SK-N-MC (cell line): ENCODE measurements around the gene ZNF519.

Experiments
- DNase-seq: peaks from one replicate; pipeline ENCODE4 v3.0.0-alpha.2; 2011; ENCODE audit warnings: low read depth, low spot score
- H3K27ac ChIP-seq: fragments of 200-600 bp; sonication (generic); 2 replicates; pipeline ENCODE4 v1.5.1; 2016; ENCODE audit warnings: mixed run types
- H3K36me3 ChIP-seq: fragments of 200-600 bp; sonication (generic); 2 replicates; pipeline ENCODE4 v1.6.1; 2017; ENCODE audit warnings: antibody characterized with exemption, low read length, mixed read lengths; ENCODE audit not compliant: insufficient read depth
- H3K4me3 ChIP-seq: fragments of 200-600 bp; sonication (generic); 2 replicates; pipeline ENCODE4 v1.5.1; 2016
- H3K9ac ChIP-seq: fragments of 200-600 bp; sonication (generic); 2 replicates; pipeline ENCODE4 v1.8.0; 2017; ENCODE audit warnings: mixed run types, mixed read lengths; ENCODE audit not compliant: insufficient read length
- H3K9me3 ChIP-seq: fragments of 200-600 bp; sonication (generic); 2 replicates; pipeline ENCODE4 v1.6.1; 2017; ENCODE audit warnings: low read depth, mild to moderate bottlenecking, antibody characterized with exemption, low read length, moderate library complexity, mixed read lengths
- EZH2 ChIP-seq: fragments of 200-600 bp; sonication (generic); IDR thresholded peaks from one replicate; pipeline ENCODE4 v1.6.1; 2017; ENCODE audit warnings: antibody characterized with exemption
- FOXP2 ChIP-seq: optimal IDR thresholded peaks from 2 replicates; pipeline ENCODE3; 2011; ENCODE audit warnings: mild to moderate bottlenecking, moderate library complexity; ENCODE audit not compliant: insufficient read depth; ENCODE audit errors: extremely low read length, control extremely low read depth
- POLR2AphosphoS5 ChIP-seq: IDR thresholded peaks from 2 replicates; pipeline ENCODE4 v1.6.1; 2012; ENCODE audit warnings: mild to moderate bottlenecking, low read depth, low read length, borderline replicate concordance

ZNF519 gene

GRCh38 chr18:14093307-14093915 is 38.8 kb downstream of the ZNF519 start:
- no peak for TF ChIP-seq POLR2AphosphoS5
- no peak for TF ChIP-seq EZH2
- no peak for DNase-seq
- no peak overlapping the region for H3K4me3 ChIP-seq
- H3K27ac ChIP-seq, result no peak overlapping the region
- peaks cover 4% of the 10 kb centered on the region; the same call in 1 of the 2 replicates for H3K36me3 ChIP-seq
- no peaks in the 10 kb centered on the region for H3K9me3 ChIP-seq
- H3K9ac ChIP-seq, result no peak overlapping the region

GRCh38 chr18:14092625-14093306 is 39.5 kb downstream of the ZNF519 start:
- H3K9me3 ChIP-seq, result no peaks in the 10 kb centered on the region
- no peak overlapping the region for H3K27ac ChIP-seq
- H3K36me3 ChIP-seq, result peaks cover 4% of the 10 kb centered on the region; the same call in 1 of the 2 replicates
- TF ChIP-seq FOXP2, result no peak
- TF ChIP-seq POLR2AphosphoS5, result no peak
- TF ChIP-seq EZH2, result no peak
- no peak overlapping the region for H3K4me3 ChIP-seq
- H3K9ac ChIP-seq, result no peak overlapping the region
- no peak for DNase-seq

GRCh38 chr18:14089781-14090180 is 42.5 kb downstream of the ZNF519 start:
- no peaks in the 10 kb centered on the region for H3K36me3 ChIP-seq

GRCh38 chr18:14089191-14089590 is 43.0 kb downstream of the ZNF519 start:
- TF ChIP-seq EZH2 (no peak), FOXP2 (no peak), POLR2AphosphoS5 (no peak)
- no peak overlapping the region for H3K27ac ChIP-seq
- H3K9me3 ChIP-seq, result no peaks in the 10 kb centered on the region

More at GRCh38 chr18:14089781-14090180, 42.5 kb downstream of the ZNF519 start:
- Histone ChIP-seq H3K27ac (no peak overlapping the region), H3K9me3 (no peaks in the 10 kb centered on the region), H3K4me3 (no peak overlapping the region), H3K9ac (no peak overlapping the region)
- DNase-seq, result no peak
- TF ChIP-seq FOXP2 (no peak), EZH2 (no peak), POLR2AphosphoS5 (no peak)

GRCh38 chr18:14086458-14087231 is 45.6 kb downstream of the ZNF519 start:
- no peaks in the 10 kb centered on the region for H3K9me3 ChIP-seq
- no peak overlapping the region for H3K27ac ChIP-seq
- H3K36me3 ChIP-seq, result no peaks in the 10 kb centered on the region
- no peak for DNase-seq
- no peak overlapping the region for H3K9ac ChIP-seq
- H3K4me3 ChIP-seq, result no peak overlapping the region
- TF ChIP-seq POLR2AphosphoS5, result no peak
- no peak for TF ChIP-seq FOXP2
- TF ChIP-seq EZH2, result no peak

More at GRCh38 chr18:14089191-14089590, 43.0 kb downstream of the ZNF519 start:
- Histone ChIP-seq H3K9ac (no peak overlapping the region), H3K4me3 (no peak overlapping the region), H3K36me3 (no peaks in the 10 kb centered on the region)
- no peak for DNase-seq

DNA sequence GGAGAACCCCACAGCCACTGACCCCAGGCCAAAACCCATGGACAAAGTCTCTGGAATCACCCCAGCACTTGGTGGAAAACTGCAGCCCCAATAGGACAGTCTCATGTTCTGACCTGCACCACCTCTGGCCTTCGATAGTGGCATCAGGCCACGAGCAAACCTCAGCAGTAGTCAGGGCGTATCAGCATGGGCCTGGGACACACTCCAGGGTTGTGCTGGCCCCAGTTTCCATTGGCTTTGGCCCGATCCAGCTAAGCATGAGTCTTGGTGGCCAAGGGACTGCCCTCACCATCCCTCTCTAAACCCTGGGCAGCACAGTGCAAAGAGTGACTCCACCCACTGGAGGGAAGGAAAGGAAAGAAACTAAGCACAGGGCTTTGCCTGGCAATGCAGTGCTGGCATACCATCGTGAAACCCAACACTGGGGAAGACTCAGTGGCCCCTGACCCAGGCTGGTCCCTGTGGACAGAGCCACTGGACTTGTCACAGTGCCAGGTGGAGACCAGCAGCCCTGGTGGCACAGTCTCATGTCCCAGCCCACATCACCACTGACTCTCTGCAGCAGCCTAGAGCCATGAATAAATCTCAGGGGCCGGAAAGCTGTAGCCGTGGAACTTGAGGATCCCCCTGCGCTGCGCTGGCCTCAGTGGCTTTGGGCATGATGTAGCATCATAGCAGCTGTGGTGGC is 46.3 kb downstream of the ZNF519 start:
- H3K36me3 ChIP-seq, result no peaks in the 10 kb centered on the region
- no peak overlapping the region for H3K4me3 ChIP-seq
- H3K9ac ChIP-seq, result no peak overlapping the region
- no peak overlapping the region for H3K27ac ChIP-seq
- H3K9me3 ChIP-seq, result no peaks in the 10 kb centered on the region
- no peak for DNase-seq
- TF ChIP-seq POLR2AphosphoS5 (no peak), FOXP2 (no peak), EZH2 (no peak)

GRCh38 chr18:14075196-14075595 is 57.0 kb downstream of the ZNF519 start:
- H3K36me3 ChIP-seq, result no peaks in the 10 kb centered on the region; the same call in 1 of the 2 replicates
- no peak for DNase-seq
- no peak overlapping the region for H3K4me3 ChIP-seq
- no peaks in the 10 kb centered on the region for H3K9me3 ChIP-seq
- TF ChIP-seq FOXP2, result no peak
- TF ChIP-seq POLR2AphosphoS5, result no peak
- no peak overlapping the region for H3K9ac ChIP-seq
- no peak overlapping the region for H3K27ac ChIP-seq

DNA sequence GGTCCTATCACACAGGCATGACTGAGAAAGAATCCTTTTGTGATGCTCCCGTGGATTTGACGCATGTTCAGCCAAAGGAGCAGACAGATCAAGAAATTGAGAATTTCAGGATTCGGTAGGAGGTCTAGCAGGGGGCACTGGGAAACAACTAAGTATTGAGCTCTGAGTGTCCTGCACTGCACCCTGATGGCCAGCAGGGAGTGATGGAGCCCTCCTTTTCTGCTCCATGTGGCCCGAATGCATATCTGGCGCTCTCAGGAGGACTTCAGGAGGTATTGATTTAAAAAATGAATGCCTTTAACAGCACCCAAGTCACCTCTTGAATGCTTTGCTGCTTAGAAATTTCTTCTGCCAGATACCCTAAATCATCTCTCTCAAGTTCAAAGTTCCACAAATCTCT is 58.0 kb downstream of the ZNF519 start:
- DNase-seq, result no peak
- H3K4me3 ChIP-seq, result no peak overlapping the region

More for the DNA sequence above, 58.0 kb downstream of the ZNF519 start:
- TF ChIP-seq POLR2AphosphoS5, result no peak
- no peak for TF ChIP-seq EZH2
- TF ChIP-seq FOXP2, result no peak
- Histone ChIP-seq H3K36me3 (no peaks in the 10 kb centered on the region; the same call in 1 of the 2 replicates), H3K9ac (no peak overlapping the region), H3K9me3 (no peaks in the 10 kb centered on the region), H3K27ac (no peak overlapping the region)
